Nephron progenitor cell (in vitro differentiated cells): ENCODE measurements around the gene ZNRF3.
"Not testable (repeated sequence)": the region's sequence is repeated elsewhere in the genome, so short reads cannot be mapped to it uniquely, and the experiment has no call there.

Experiments
- DNase-seq: peaks from one replicate; pipeline ENCODE4 v3.0.0; 2021
- H3K27ac Mint-ChIP-seq: 2 replicates; pipeline ENCODE4 v1.8.0; 2021; ENCODE audit warnings: mild to moderate bottlenecking, moderate library complexity, mixed read lengths
- H3K27me3 Mint-ChIP-seq: 2 replicates; pipeline ENCODE4 v1.8.0; 2021; ENCODE audit warnings: mild to moderate bottlenecking, low read depth, mixed read lengths; ENCODE audit not compliant: poor library complexity
- H3K36me3 Mint-ChIP-seq: 2 replicates; pipeline ENCODE4 v1.8.0; 2021; ENCODE audit warnings: low read depth, mixed read lengths
- H3K4me1 Mint-ChIP-seq: 2 replicates; pipeline ENCODE4 v1.8.0; 2021; ENCODE audit warnings: mixed read lengths
- H3K4me3 Mint-ChIP-seq: 2 replicates; pipeline ENCODE4 v1.8.0; 2021; ENCODE audit warnings: mild to moderate bottlenecking, moderate library complexity, mixed read lengths
- H3K9me3 Mint-ChIP-seq: 2 replicates; pipeline ENCODE4 v1.8.0; 2021; ENCODE audit warnings: mild to moderate bottlenecking, moderate library complexity, mixed read lengths
- CTCF ChIP-seq: fragments of 200-600 bp; sonication (generic); IDR thresholded peaks from 2 replicates; pipeline ENCODE4 v1.5.0; 2021; ENCODE audit warnings: antibody characterized with exemption

The ZNRF3 gene

DNA sequence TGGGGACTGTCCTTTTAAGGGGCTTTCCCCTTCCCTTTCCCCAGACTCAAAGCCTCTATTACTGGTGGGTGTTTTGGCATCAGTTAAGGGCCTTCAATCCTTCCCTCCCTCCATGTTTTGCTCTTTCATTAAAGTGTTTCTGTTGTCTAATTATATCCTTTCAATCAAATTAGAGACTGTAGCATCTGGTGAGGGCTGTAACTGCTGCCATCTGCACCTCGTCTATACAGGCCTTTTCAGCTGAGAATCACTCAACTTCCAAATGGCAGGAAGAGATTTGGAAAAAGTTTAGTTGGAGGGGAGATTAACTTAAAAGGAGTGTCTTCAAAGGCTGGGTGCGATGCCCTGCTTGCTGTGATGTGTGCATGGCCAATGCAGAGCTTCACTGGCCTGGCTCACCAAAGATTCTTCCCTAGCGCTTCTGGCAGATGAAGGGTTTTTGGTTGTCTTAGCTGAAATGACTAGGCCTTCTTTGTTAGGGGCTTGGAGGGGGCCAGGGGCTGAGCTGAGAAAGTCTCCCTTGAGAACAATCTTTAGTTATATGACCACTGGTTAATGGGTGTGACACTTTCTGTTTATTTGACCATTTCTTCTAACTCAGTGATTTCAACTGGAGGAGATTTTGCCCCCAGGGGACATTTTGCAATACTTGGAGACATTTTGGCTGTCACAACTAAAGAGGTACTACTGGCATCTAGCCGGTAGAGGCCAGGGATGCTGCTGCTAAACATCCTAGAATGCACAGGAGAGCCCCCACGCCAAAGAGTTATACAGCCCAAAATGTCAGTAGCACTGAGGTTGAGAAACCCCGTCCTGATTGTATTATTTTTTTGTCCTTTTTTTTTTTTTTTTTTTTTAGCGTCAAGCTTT lies 197.0 kb downstream of the ZNRF3 start:
- no peak overlapping the region for H3K27ac Mint-ChIP-seq
- H3K4me1 Mint-ChIP-seq = peaks cover 71% of the 10 kb centered on the region
- no peak for DNase-seq
- no peaks in the 10 kb centered on the region for H3K9me3 Mint-ChIP-seq
- no peaks in the 10 kb centered on the region for H3K27me3 Mint-ChIP-seq
- no peak for TF ChIP-seq CTCF
- H3K4me3 Mint-ChIP-seq = no peak overlapping the region
- H3K36me3 Mint-ChIP-seq = no peaks in the 10 kb centered on the region

DNA sequence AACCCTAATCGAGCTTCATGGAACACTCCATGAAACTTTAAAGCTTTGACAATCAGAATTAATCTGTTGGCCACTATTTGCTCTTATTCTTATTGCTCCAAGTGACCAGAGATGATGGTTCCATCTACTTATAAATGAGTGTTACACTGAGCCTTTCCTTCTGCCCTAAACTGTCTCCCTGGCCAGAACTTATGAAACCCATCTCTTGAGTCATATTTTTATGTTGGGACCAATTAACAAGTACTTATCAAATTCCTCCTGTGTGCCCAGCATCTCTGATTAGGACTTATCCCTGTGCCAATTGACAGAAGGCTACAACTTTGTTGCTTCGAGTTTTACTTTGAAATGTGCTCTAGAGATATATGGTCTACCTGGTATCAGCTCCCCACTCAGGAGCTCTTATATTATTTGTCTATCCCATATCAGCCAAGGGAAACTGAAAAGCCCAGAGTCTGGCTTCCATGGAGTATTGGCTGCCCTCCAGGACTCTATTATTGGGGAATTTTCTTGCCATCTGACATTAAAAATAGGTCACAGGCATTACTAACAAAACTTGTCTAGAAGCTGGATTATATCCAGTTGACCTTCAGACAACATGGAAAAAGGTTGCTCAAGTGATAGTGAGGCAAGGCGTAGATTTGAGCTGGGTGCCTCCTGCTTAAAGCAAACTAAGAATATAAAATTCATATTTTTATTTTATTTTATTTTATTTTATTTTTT lies 198.3 kb downstream of the ZNRF3 start:
- H3K4me3 Mint-ChIP-seq = no peak overlapping the region
- H3K27me3 Mint-ChIP-seq = no peaks in the 10 kb centered on the region
- no peaks in the 10 kb centered on the region for H3K36me3 Mint-ChIP-seq
- H3K27ac Mint-ChIP-seq = no peak overlapping the region
- DNase-seq = no peak
- peaks cover 62% of the 10 kb centered on the region for H3K4me1 Mint-ChIP-seq
- TF ChIP-seq CTCF = no peak
- H3K9me3 Mint-ChIP-seq = no peaks in the 10 kb centered on the region

DNA sequence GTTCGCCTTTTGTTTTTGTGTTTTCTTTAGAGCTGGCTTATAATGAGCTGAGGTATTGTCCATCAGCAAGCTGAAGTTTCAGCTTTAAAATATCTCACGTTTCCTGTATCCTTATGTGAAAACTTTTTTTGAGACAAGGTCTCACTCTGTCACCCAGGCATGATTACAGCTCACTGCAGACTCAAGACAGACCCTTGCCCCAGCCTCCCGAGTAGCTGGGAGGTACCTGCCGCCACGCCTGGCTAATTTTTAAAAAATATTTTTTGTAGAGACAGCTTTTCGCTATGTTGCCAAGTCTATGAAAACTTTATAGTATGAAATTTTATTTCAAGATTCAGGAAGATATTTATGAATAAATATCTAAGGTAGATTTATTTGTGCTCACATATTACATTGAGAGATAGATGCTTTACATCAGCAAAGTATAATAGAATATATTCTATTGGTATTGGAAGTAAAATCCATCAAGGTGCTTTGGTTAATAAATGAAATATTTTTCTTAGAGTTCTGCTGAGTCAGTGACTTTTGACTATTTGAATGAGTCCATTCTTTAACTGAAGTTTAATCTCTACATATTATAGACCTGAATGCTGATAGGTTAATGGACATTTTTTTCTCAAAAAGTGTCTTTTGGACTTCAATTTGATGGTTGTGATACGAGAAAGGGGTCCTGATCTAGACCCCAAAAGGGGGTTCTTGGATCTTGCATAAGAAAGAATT lies 199.6 kb downstream of the ZNRF3 start:
- no peak overlapping the region for H3K4me3 Mint-ChIP-seq
- no peaks in the 10 kb centered on the region for H3K36me3 Mint-ChIP-seq
- H3K27ac Mint-ChIP-seq = no peak overlapping the region
- H3K27me3 Mint-ChIP-seq = no peaks in the 10 kb centered on the region
- H3K9me3 Mint-ChIP-seq = no peaks in the 10 kb centered on the region
- H3K4me1 Mint-ChIP-seq = peaks cover 57% of the 10 kb centered on the region
- TF ChIP-seq CTCF = no peak
- DNase-seq = no peak

DNA sequence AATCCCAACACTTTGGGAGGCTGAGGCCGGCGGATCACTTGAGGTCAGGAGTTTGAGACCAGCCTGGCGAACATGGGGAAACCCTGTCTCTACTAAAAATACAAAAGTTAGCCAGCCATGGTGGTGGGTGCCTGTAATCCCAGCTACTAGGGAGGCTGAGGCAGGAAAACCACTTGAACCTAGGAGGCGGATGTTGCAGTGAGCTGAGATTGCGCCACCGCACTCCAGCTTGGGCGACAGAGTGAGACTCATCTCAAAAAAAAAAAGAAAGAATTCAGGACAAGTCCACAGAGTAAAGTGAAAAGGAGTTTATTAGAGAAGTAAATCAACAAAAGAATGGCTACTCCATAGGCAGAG lies 200.2 kb downstream of the ZNRF3 start:
- H3K4me1 Mint-ChIP-seq = peaks cover 51% of the 10 kb centered on the region
- DNase-seq, H3K4me3 Mint-ChIP-seq, H3K9me3 Mint-ChIP-seq, H3K27me3 Mint-ChIP-seq, H3K36me3 Mint-ChIP-seq: not testable (repeated sequence)
- peak overlapping the region; percentile 81 for H3K27ac Mint-ChIP-seq

DNA sequence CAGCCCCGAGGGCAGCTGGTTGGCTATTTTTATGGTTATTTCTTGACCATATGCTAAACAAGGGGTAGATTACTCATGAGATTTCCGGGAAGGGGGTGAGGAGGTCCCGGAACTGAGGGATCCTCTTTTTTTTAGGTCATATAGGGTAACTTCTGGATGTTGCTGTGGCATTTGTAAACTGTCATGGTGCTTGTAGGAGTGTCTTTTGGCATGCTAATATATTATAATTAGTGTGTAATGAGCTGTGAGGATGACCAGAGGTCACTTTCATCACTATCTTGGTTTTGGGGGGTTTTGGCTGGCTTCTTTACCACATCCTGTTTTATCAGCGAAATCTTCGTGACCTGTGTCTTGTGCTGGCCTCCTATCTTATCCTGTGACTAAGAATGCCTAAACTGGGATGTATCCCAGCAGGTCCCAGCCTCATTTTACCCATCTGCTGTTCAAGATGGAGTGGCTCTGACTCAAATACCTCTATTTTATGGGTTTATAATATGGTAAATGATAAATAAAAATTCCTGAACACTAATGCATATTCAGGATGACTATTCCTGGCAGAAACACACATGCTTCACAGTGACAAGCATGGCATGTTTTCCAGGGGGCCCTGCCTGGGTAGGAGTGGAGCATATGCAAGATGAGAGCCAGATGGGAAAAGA lies 200.7 kb downstream of the ZNRF3 start:
- Mint-ChIP-seq H3K27ac (peak overlapping the region; percentile 81), H3K9me3 (no peaks in the 10 kb centered on the region), H3K4me1 (peaks cover 49% of the 10 kb centered on the region), H3K36me3 (no peaks in the 10 kb centered on the region), H3K4me3 (no peak overlapping the region), H3K27me3 (no peaks in the 10 kb centered on the region)
- no peak for TF ChIP-seq CTCF
- no peak for DNase-seq

- no peak overlapping the region for H3K27ac Mint-ChIP-seq
- no peak overlapping the region for H3K4me3 Mint-ChIP-seq
- H3K9me3 Mint-ChIP-seq = no peaks in the 10 kb centered on the region
- no peaks in the 10 kb centered on the region for H3K36me3 Mint-ChIP-seq
- H3K27me3 Mint-ChIP-seq = no peaks in the 10 kb centered on the region
- no peak for TF ChIP-seq CTCF
- peaks cover 41% of the 10 kb centered on the region for H3K4me1 Mint-ChIP-seq
- no peak for DNase-seq
These were observed 203.6 kb downstream of the ZNRF3 start for GRCh38 chr22:29087012-29087411.
